NOMO-1 (cell line): Measurements from ENCODE around the gene OAS1.
"Not testable (repeated sequence)": the region's sequence is repeated elsewhere in the genome, so short reads cannot be mapped to it uniquely, and the experiment has no call there.

Source experiments
- DNase-seq, 2 experiments: peaks; one replicate each; lab custom pipeline; 2025; ENCODE audit not compliant: unreplicated experiment in 2 of 2; lab: John Stamatoyannopoulos, UW

The OAS1 gene

DNA sequence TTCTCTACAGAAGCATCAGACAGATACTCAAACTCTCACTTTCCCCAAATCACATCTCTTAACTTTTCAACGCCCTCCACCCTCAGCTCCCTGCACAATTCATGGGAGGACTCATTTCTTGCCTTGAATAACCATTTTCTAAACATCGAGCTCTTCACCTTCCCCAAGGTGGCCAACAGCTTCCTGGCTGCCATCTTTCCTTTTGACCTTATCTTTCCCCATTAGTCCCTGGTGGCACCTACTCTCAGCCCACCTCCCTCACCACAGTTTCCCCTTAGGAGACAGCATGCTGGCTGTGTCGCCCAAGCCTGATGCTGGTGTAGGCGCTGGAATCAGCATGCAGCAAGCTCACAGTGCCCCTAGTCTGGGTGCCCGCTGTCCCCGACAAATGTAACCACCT lies 8.4 kb upstream of the OAS1 start:
- no peak for DNase-seq

GRCh38 chr12:112900298-112901145 lies 6.2 kb upstream of the OAS1 start:
- DNase-seq, result peak in 1 of 2 experiments; percentile 39

DNA sequence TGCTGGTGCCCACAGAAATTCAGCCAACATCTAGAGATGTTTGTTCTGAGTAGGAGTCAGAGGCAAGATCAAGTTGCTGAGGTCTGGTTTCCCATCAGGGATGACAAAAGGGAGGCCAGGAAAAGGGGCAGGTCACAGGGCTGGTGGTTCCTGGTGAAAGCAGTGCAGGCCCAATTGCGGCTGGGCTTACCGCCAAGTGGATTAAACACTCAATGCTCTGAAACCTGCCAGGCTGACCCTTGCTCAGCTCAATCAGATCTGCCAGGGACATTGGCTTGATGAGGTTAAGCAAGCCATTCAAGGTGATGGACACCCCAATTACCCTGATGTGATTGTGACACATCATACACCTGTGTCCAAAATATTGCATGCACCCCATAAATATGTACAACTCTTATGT lies 5.5 kb upstream of the OAS1 start:
- DNase-seq, result no peak

DNA sequence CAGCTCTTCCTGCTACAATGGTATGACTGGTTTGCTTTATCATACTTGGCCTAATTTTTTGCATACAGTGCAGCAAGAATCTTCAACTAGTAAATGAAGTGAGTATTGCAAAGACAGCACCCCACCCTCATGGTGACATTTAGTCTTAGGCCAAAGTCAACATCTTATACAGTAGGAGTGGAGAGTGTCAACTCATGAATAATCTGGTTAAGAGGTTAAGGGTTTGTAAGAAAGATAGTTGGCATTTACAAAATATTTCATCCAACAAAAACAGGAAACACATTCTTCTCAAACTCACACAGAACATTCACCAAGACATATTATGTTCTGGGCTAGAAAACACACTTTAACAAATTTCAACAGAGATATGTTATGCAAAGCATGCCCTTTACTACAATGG lies 2.2 kb upstream of the OAS1 start:
- no peak for DNase-seq

DNA sequence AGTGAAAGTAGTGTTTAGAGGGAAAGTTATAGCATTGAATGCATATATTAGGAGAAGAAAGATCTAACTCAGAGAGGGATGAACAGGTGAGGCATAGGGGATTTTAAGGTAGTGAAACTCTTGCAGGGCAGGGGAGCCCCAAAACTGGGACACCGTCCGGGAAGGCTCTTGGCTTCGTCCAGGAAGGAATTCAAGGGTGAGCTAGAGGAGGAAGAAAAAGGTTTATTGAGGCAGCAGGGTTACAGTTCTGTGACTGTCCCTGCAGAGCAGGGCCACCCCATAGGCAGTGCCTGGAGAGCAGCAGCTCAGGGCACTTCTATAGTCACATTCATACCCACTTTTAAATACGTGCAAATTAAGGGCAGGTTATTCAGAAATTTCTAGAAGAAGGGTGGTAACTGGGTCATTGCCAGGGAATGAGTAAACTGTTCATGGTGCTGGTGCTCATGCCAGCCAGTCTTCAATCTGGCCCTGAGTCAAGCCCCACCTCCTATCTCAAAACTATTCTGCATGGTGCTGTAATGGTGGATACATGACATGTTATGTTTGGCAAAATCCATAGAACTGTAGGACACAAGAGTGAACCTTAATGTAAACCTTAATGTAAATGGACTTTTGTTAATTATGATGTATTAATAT lies 1.2 kb upstream of the OAS1 start:
- no peak for DNase-seq

DNA sequence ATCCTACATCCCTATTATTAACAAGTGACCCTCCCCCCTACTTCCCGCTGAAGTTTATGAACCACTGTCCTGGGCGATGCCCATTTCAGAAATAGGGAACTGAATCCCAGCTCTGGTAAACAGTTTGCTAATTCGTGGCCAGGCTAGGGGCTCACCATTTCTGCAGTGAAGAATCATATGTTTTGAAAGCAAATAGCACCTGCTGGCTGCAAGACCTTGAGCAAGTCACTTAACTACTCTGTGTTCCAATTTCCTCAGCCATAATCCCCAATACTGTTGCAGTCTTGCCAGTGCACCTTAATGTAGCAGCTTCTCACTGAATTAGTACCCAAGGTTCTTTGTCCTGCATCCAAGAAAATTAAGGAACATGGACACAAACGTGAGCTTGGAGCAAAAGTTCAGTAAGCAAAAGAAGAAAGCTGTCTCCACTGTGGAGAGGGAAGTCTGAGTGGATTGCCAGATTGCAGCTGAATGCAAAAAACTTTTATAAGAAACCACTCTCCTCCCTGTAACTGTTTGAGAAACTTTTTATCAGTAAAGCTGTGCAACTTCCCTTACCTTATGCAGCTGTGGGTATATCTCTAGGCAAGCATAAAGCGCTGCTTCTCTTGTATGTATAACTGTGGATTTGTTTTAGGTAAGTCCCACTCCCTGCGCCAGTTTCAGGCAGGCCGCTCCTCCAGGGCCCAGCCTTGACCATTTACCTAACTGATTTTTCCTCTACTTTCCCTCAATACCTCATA lies 824 bp downstream of the OAS1 start:
- peak; percentile 70 to 73 for DNase-seq

- no peak for DNase-seq
Measured at GRCh38 chr12:112908548-112908947, 1.8 kb downstream of the OAS1 start.

DNA sequence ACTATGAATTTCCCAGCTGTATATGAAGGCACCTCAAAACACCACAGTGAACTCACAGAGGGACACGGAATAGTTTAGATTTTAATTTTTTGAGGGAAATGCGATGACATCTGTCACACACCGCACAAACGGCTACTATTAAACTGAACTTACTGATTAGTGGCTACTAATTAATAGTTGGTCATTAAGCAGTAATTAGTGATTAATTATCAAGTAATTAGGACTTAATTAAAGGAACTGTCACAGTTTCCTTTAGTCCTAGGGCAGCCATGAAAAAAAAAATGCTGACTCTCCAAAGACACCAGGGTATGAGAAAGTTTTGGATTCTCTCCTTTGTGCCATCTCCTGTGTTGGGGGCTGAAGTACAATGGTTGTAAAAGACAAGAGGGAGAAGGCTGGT lies 2.9 kb downstream of the OAS1 start:
- no peak for DNase-seq

GRCh38 chr12:112913038-112913688 lies 6.4 kb downstream of the OAS1 start:
- DNase-seq, result no peak

GRCh38 chr12:112913888-112914287 lies 7.1 kb downstream of the OAS1 start:
- not testable (repeated sequence) for DNase-seq

DNA sequence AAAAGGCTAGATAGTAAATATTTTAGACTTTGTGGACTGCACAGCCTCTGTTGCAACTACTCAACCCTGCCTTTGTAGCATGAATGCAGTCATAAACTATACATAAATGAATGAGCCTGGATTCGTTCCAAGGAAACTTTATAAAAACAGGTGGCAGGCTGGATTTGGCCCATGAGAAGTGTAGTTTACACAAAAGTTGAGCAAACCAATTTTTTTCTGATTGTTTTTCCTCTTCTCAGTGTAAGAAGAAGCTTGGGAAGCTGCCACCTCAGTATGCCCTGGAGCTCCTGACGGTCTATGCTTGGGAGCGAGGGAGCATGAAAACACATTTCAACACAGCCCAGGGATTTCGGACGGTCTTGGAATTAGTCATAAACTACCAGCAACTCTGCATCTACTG lies 9.5 kb downstream of the OAS1 start:
- DNase-seq, result no peak

GRCh38 chr12:112919121-112919520 lies 12.4 kb downstream of the OAS1 start:
- DNase-seq, result no peak

GRCh38 chr12:112924986-112925385 lies 18.2 kb downstream of the OAS1 start:
- DNase-seq, result no peak

- not testable (repeated sequence) for DNase-seq
Measured at GRCh38 chr12:112926416-112927033, 19.8 kb downstream of the OAS1 start.

DNA sequence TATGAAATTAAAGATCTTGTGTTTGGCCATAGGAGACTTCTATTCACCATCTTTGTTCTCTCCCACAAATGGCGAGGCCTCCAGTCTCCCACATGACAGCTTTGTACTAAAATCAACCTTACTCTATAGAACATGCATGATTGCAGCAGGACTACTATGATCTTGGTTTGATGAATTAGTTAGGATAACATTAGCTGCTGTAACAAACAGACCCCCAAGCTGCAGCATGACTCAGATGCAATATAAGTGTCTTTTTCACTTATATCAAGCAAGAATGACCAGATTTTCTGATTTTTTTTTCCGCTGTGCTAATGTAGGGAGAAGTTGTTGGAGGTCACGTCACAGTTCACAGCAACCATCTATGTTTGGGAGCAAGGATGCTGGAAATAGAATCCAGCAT lies 20.7 kb downstream of the OAS1 start:
- DNase-seq, result no peak

DNA sequence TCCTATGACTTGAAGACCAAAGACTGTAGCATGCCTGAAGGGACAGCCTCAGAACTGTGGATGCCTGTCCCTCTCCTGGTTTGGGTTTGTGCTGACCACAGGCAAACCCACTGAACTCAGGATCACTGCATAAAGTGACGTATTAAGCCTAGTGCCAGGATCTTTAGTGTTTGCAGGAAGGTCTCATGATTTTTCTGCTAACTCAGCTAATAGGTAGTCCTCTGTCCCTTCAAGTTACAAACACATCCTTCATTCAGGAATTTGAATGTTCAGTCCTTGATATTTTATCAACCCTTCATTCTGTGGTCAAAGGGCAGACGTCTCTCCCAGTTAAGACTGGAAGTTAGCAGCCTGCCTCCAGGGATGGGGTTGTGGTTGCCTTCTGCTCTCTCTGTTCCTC lies 21.2 kb downstream of the OAS1 start:
- DNase-seq, result no peak

DNA sequence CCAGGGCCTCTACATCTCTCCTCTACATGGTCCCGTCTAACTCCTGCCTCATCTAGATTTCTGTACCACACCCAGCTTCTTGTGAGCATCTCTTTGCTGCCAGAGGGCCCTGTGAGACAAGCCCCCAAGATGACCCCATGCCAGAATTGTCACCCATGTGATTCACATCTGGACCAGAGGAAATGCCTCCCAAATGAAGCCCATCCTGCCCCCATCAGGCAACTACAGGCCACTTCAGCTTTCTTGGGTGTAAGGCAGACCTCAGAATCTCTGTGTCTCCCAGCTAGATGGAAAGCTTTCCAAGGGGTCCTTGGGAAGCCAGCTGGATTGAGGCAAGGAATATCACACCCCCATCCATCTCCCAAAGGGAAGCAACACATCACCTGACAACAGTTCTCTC lies 22.2 kb downstream of the OAS1 start:
- DNase-seq, result no peak

DNA sequence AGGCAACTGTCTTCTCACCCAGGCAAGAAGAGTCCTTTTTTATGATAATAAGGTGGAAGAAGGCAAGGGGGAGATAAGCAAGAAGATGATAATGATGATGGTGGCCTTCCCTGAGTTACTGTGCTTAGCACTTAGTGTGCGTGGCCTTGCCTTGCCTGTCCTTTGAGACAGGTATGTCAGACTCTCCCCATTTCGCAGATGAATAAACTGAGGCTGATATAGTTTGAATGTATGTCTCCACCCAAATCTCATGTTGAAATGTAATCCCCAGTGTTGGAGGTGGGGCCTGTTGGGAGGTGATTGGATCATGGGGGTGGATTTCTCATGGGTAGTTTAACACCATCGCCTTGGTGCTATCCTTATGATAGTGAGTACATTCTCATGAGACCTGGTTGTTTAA lies 23.0 kb downstream of the OAS1 start:
- no peak for DNase-seq

- DNase-seq, result no peak
Measured at GRCh38 chr12:112930350-112930749, 23.6 kb downstream of the OAS1 start.

- no peak for DNase-seq
Measured at GRCh38 chr12:112932485-112933128, 25.8 kb downstream of the OAS1 start.
